Measurements from ENCODE around the gene PPP4R3A.

DNA sequence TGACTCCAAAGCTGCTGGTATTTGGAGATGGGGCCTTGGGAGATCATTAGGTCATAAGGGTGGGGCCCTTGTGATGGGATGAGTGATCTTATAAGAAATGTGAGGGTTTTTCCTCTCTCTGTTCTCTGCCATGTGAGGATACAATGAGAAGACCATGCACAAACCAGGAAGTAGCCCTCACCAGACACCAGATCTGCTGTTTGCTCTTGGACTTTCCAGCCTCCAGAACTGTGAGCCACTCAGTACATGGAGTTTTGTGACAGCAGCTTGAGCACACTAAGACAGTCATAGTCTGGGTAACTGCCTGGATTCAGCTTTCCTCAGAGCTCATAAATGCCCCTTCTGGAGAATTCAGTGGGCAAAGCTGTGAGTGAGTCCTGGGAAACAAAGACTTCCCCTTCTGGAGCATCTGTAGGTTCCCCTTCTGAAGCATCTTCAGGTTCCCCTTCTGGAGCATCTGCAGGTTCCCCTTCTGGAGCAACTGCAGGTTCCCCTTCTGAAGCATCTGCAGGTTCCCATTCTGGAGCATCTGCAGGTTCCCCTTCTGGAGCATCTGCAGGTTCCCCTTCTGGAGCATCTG is 11.0 kb upstream of the PPP4R3A start:
- no peak for TF ChIP-seq CTCF (IDR thresholded peaks at IDR 0.05)
- TF ChIP-seq POLR2A (IDR thresholded peaks at IDR 0.05): no peak

Measured in thyroid gland (tissue), 4 donors.